Fibroblast of pulmonary artery (primary cell): ENCODE data around the gene NPY2R.

Experiments
- DNase-seq: peaks from one replicate; pipeline ENCODE4 v3.0.0-alpha.2; 2010; ENCODE audit warnings: low read depth
- H3K4me3 ChIP-seq: replicated peaks from 2 replicates; pipeline ENCODE4 v1.5.1; 2011; ENCODE audit warnings: low read depth, mild to moderate bottlenecking, control low read depth, low read length, moderate library complexity
- TF ChIP-seq, protein P1 (sequence below): IDR thresholded peaks from 2 replicates; pipeline ENCODE4 v1.5.1; 2011; ENCODE audit warnings: mild to moderate bottlenecking, control low read depth, low read length, inconsistent platforms; ENCODE audit errors: missing control alignments

The NPY2R gene

GRCh38 chr4:155245105-155245504 is 36.7 kb downstream of the NPY2R start:
- no peak overlapping the region for H3K4me3 ChIP-seq
- DNase-seq = no peak
- TF ChIP-seq, protein P1, sequence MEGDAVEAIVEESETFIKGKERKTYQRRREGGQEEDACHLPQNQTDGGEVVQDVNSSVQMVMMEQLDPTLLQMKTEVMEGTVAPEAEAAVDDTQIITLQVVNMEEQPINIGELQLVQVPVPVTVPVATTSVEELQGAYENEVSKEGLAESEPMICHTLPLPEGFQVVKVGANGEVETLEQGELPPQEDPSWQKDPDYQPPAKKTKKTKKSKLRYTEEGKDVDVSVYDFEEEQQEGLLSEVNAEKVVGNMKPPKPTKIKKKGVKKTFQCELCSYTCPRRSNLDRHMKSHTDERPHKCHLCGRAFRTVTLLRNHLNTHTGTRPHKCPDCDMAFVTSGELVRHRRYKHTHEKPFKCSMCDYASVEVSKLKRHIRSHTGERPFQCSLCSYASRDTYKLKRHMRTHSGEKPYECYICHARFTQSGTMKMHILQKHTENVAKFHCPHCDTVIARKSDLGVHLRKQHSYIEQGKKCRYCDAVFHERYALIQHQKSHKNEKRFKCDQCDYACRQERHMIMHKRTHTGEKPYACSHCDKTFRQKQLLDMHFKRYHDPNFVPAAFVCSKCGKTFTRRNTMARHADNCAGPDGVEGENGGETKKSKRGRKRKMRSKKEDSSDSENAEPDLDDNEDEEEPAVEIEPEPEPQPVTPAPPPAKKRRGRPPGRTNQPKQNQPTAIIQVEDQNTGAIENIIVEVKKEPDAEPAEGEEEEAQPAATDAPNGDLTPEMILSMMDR = no peak

DNA sequence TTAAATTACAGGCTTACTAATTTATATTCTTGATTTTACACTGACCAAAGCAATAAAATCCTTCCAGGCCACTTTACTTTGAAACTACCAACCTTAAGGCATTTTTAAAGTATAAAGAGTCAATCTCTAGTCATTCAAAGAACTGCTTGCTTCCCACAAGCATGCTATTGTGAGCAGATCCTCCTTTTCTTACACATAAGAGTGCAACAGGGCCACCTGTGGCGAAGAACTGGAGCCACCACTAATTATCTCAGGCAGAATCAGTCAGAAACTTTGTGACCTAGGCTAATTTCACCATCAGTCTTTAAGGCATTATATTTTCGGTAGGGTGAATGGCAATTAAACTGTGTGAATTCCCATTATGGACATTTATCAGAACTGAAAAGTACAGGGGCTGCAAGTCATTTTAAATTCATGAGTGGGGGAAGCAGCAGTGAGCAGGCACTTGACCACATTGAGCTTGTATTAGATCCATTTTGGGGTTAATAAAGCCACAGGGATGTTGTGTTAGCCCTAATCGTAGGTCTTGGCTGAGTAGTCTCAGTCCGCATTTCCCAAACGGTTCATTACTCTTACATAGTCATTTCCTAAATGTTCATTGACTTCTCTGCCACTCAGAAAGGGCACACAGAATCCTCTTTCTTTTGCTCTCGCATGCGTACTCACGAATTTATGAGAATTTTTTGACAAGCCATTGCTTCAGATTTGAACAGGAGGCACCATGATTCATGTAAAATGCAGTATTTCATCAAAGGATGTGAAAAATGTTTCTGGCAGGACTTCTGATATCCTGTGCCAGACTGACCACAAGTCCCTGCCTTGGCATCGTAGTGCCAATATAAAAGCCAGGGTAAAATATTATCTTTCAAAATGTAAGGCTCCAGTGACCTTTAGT is 39.8 kb downstream of the NPY2R start:
- H3K4me3 ChIP-seq = no peak overlapping the region
- no peak for DNase-seq
- TF ChIP-seq, protein P1 = no peak

GRCh38 chr4:155249016-155249566 is 40.7 kb downstream of the NPY2R start:
- TF ChIP-seq, protein P1 = no peak
- H3K4me3 ChIP-seq = no peak overlapping the region
- DNase-seq = no peak

GRCh38 chr4:155252327-155252726 is 43.9 kb downstream of the NPY2R start:
- no peak overlapping the region for H3K4me3 ChIP-seq
- TF ChIP-seq, protein P1 = no peak
- DNase-seq = no peak

- no peak for DNase-seq
- TF ChIP-seq, protein P1 = no peak
- H3K4me3 ChIP-seq = no peak overlapping the region
Measured at GRCh38 chr4:155263480-155263879, 55.0 kb downstream of the NPY2R start.

GRCh38 chr4:155265113-155265512 is 56.7 kb downstream of the NPY2R start:
- TF ChIP-seq, protein P1 = no peak
- no peak overlapping the region for H3K4me3 ChIP-seq
- DNase-seq = no peak
